Activated naive CD8-positive, alpha-beta T cell (primary cell): Measurements from ENCODE around the gene TTC16.

ENCODE experiments used
- H3K27ac Mint-ChIP-seq: one replicate; pipeline ENCODE4 v1.8.0; 2021; ENCODE audit warnings: mixed read lengths
- H3K27me3 Mint-ChIP-seq: one replicate; pipeline ENCODE4 v1.8.0; 2021; ENCODE audit warnings: mixed read lengths
- H3K36me3 Mint-ChIP-seq: one replicate; pipeline ENCODE4 v1.8.0; 2021; ENCODE audit warnings: mixed read lengths
- H3K4me1 Mint-ChIP-seq: one replicate; pipeline ENCODE4 v1.8.0; 2021; ENCODE audit warnings: low read depth, mixed read lengths
- H3K4me3 Mint-ChIP-seq: one replicate; pipeline ENCODE4 v1.8.0; 2021; ENCODE audit warnings: mild to moderate bottlenecking, mixed read lengths
- H3K9me3 Mint-ChIP-seq: one replicate; pipeline ENCODE4 v1.8.0; 2021; ENCODE audit warnings: low read depth, mixed read lengths

TTC16 gene

GRCh38 chr9:127735530-127736185, 19.8 kb downstream of the TTC16 start:
- H3K9me3 Mint-ChIP-seq: no peaks in the 10 kb centered on the region
- H3K4me1 Mint-ChIP-seq: peaks cover 17% of the 10 kb centered on the region
- H3K27ac Mint-ChIP-seq: peak overlapping the region; percentile 89
- H3K4me3 Mint-ChIP-seq: peak overlapping the region; percentile 92
- no peaks in the 10 kb centered on the region for H3K27me3 Mint-ChIP-seq
- H3K36me3 Mint-ChIP-seq: no peaks in the 10 kb centered on the region

GRCh38 chr9:127738666-127739065, 22.8 kb downstream of the TTC16 start:
- Mint-ChIP-seq H3K4me3 (no peak overlapping the region), H3K27me3 (no peaks in the 10 kb centered on the region), H3K36me3 (no peaks in the 10 kb centered on the region), H3K27ac (no peak overlapping the region), H3K4me1 (peaks cover 15% of the 10 kb centered on the region), H3K9me3 (no peaks in the 10 kb centered on the region)

- H3K4me3 Mint-ChIP-seq: no peak overlapping the region
- peaks cover 8% of the 10 kb centered on the region for H3K4me1 Mint-ChIP-seq
These were observed 23.9 kb downstream of the TTC16 start for GRCh38 chr9:127739614-127740330.

GRCh38 chr9:127741831-127742434, 26.1 kb downstream of the TTC16 start:
- H3K36me3 Mint-ChIP-seq: no peaks in the 10 kb centered on the region
- H3K27ac Mint-ChIP-seq: no peak overlapping the region
- peaks cover 14% of the 10 kb centered on the region for H3K4me1 Mint-ChIP-seq
- no peaks in the 10 kb centered on the region for H3K9me3 Mint-ChIP-seq
- H3K27me3 Mint-ChIP-seq: no peaks in the 10 kb centered on the region
- no peak overlapping the region for H3K4me3 Mint-ChIP-seq

More at GRCh38 chr9:127739614-127740330, 23.9 kb downstream of the TTC16 start:
- Mint-ChIP-seq H3K9me3 (no peaks in the 10 kb centered on the region), H3K27ac (no peak overlapping the region), H3K36me3 (no peaks in the 10 kb centered on the region), H3K27me3 (no peaks in the 10 kb centered on the region)

- no peaks in the 10 kb centered on the region for H3K27me3 Mint-ChIP-seq
- H3K36me3 Mint-ChIP-seq: no peaks in the 10 kb centered on the region
- no peak overlapping the region for H3K27ac Mint-ChIP-seq
- no peaks in the 10 kb centered on the region for H3K9me3 Mint-ChIP-seq
- H3K4me3 Mint-ChIP-seq: no peak overlapping the region
- H3K4me1 Mint-ChIP-seq: peaks cover 16% of the 10 kb centered on the region
These were observed 26.7 kb downstream of the TTC16 start for GRCh38 chr9:127742435-127743088.

- H3K27me3 Mint-ChIP-seq: no peaks in the 10 kb centered on the region
- H3K36me3 Mint-ChIP-seq: no peaks in the 10 kb centered on the region
- peak overlapping the region; percentile 50 for H3K27ac Mint-ChIP-seq
- no peak overlapping the region for H3K4me3 Mint-ChIP-seq
- no peaks in the 10 kb centered on the region for H3K9me3 Mint-ChIP-seq
- peaks cover 25% of the 10 kb centered on the region for H3K4me1 Mint-ChIP-seq
These were observed 28.7 kb downstream of the TTC16 start for GRCh38 chr9:127744398-127745110.

- Mint-ChIP-seq H3K9me3 (no peaks in the 10 kb centered on the region), H3K27ac (peak overlapping the region; percentile 68), H3K4me3 (peak overlapping the region; percentile 61), H3K27me3 (no peaks in the 10 kb centered on the region), H3K4me1 (peaks cover 30% of the 10 kb centered on the region), H3K36me3 (peaks cover 5% of the 10 kb centered on the region)
These were observed 31.2 kb downstream of the TTC16 start for GRCh38 chr9:127746959-127747569.

GRCh38 chr9:127749090-127749787, 33.4 kb downstream of the TTC16 start:
- Mint-ChIP-seq H3K36me3 (peaks cover 5% of the 10 kb centered on the region), H3K27ac (no peak overlapping the region), H3K4me1 (peaks cover 30% of the 10 kb centered on the region), H3K27me3 (no peaks in the 10 kb centered on the region), H3K4me3 (no peak overlapping the region), H3K9me3 (no peaks in the 10 kb centered on the region)

GRCh38 chr9:127751269-127752054, 35.6 kb downstream of the TTC16 start:
- Mint-ChIP-seq H3K9me3 (no peaks in the 10 kb centered on the region), H3K36me3 (peaks cover 5% of the 10 kb centered on the region), H3K4me1 (peaks cover 22% of the 10 kb centered on the region), H3K4me3 (no peak overlapping the region), H3K27me3 (no peaks in the 10 kb centered on the region), H3K27ac (peak overlapping the region; percentile 50)

- Mint-ChIP-seq H3K27ac (peak overlapping the region; percentile 43), H3K36me3 (peaks cover 5% of the 10 kb centered on the region), H3K9me3 (no peaks in the 10 kb centered on the region), H3K27me3 (no peaks in the 10 kb centered on the region), H3K4me1 (peaks cover 9% of the 10 kb centered on the region), H3K4me3 (no peak overlapping the region)
These were observed 37.3 kb downstream of the TTC16 start for GRCh38 chr9:127753148-127753547.

GRCh38 chr9:127753622-127754021, 37.7 kb downstream of the TTC16 start:
- Mint-ChIP-seq H3K4me1 (peaks cover 8% of the 10 kb centered on the region), H3K27ac (no peak overlapping the region), H3K27me3 (no peaks in the 10 kb centered on the region), H3K9me3 (no peaks in the 10 kb centered on the region), H3K4me3 (no peak overlapping the region), H3K36me3 (peaks cover 5% of the 10 kb centered on the region)

GRCh38 chr9:127754099-127755060, 38.5 kb downstream of the TTC16 start:
- no peak overlapping the region for H3K4me3 Mint-ChIP-seq
- H3K9me3 Mint-ChIP-seq: no peaks in the 10 kb centered on the region
- H3K27me3 Mint-ChIP-seq: no peaks in the 10 kb centered on the region
- H3K36me3 Mint-ChIP-seq: peaks cover 5% of the 10 kb centered on the region
- peaks cover 9% of the 10 kb centered on the region for H3K4me1 Mint-ChIP-seq
- no peak overlapping the region for H3K27ac Mint-ChIP-seq
